Hepatocyte (in vitro differentiated cells): Measurements from ENCODE around the gene KIAA1671.

Experiments used
- CTCF ChIP-seq: fragments of 200-600 bp; sonication (generic); IDR thresholded peaks from 2 replicates; pipeline ENCODE4 v1.5.1; 2016; ENCODE audit warnings: antibody characterized with exemption, mild to moderate bottlenecking; ENCODE audit not compliant: poor library complexity
- EZH2 ChIP-seq: fragments of 200-600 bp; sonication (generic); IDR thresholded peaks from 2 replicates; pipeline ENCODE4 v1.6.1; 2016; ENCODE audit warnings: antibody characterized with exemption, mild to moderate bottlenecking, borderline replicate concordance
- EZH2phosphoT487 ChIP-seq: fragments of 200-600 bp; sonication (generic); IDR thresholded peaks from one replicate; pipeline ENCODE4 v1.6.1; 2018; ENCODE audit warnings: antibody characterized with exemption, mild to moderate bottlenecking, low read depth, moderate library complexity; ENCODE audit not compliant: unreplicated experiment, severe bottlenecking

GRCh38 chr22:25236417-25236816, 283.9 kb downstream of the KIAA1671 start:
- TF ChIP-seq EZH2 (no peak), CTCF (no peak), EZH2phosphoT487 (no peak)
